Superior temporal gyrus (tissue), 1 donor: ENCODE results near the gene TCF4.

Experiments used
- DNase-seq: peaks from one replicate; pipeline ENCODE4 v3.0.0-alpha.2; 2016; ENCODE audit errors: extremely low spot score

The TCF4 gene

DNA sequence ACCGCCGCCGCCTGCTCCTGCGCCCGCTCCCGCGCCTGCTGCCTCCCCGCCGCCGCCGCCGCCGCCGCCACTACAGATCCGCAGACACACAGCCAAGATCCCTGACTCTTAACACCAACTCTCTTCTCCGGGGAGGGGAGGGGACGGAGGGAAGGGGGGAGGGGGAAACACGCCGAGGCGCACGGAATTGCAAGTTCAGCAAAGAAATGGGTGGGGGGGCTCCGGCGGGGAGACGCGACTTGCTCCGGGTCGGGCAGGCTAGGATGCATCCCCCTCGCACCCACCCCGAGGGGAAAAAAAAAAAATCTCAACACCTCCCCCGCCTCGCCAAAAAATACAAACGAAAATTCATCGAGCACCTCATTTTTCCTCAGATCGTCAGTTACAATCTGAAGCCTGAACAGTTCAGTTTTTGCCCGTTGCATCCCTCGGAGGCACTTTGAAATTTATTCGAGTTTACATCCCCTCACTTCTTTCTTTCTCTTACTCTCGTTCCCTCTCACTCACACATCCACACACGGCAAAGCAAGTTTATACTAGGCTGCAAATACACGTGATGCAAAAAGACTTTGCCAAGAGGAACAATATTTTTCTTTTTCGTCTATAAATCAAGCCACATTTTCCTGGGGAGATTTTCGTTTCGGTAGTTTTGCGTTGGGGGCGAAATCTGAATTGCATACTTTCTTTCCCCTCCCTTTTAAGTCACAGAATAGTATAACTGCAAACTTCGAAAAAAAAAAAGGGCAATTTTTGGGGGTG is at the start of gene TCF4:
Gene TCF4 (minus strand): TSS at position 82 of the 759 bp plus-strand sequence. CDS start 1,076 bp downstream, outside the sequence.
- peak; percentile 82 for DNase-seq

GRCh38 chr18:55637204-55637603 is 49.2 kb upstream of the TCF4 start:
- DNase-seq: no peak

DNA sequence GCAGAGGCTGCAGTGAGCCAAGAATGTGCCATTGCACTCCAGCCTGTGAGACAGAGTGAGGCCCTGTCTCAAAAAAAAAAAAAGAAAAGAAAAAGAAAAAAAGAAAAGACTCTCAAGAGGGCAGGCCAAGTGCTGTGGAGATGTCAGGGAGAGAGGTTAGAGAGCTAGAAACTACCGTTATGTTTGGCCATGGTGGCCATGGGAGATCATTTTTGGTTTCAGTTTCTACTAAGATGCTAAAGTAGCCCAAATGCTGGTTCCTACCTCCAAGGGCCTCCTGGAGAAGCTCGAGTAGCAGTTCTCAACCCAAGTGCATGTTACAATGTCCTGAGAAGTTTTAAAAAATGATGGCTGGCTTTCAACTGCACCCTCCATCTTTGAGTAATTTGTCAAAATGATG is 47.4 kb upstream of the TCF4 start:
- no peak for DNase-seq

- DNase-seq: no peak
Observed at GRCh38 chr18:55634545-55634944, 46.6 kb upstream of the TCF4 start.

GRCh38 chr18:55633032-55633431 is 45.0 kb upstream of the TCF4 start:
- DNase-seq: no peak

- DNase-seq: no peak
Observed at GRCh38 chr18:55629133-55629532, 41.1 kb upstream of the TCF4 start.

DNA sequence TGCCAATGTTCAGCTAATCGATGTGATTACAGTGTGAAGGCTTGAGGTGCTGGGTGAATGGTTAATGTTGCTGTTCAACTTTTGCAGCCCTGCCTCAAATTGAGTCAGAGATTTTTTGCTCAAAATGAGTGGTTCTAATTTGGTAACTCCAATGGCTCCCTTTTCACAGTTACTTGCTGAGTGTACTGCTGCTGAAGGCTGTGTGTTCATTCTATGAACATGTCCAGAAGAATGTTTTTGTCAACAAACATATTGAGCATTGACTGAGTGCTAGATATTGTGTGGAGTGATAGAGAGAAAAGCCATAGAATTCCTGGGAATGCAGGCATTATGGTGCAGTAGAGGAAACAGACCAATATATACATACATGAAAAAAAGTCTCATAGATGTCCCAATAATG is 39.0 kb upstream of the TCF4 start:
- DNase-seq: no peak

DNA sequence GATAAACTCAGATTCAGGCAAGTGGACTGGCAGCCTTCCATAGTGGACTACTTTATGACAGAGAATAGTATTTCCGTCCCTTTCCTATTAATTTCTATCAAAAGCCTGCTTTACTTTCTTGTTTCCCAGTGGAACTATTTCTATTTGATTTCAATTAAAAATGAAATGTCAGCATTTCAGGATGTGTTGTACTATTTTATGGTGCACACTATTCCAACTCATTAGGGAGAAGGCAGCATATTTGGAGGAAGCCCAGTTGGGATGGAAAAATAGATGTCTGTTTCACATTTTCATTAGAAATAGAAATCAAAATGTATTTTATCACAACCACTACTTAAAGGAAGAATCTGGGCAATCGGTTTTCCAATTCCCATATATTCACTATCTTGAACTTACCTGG is 37.9 kb upstream of the TCF4 start:
- DNase-seq: no peak

DNA sequence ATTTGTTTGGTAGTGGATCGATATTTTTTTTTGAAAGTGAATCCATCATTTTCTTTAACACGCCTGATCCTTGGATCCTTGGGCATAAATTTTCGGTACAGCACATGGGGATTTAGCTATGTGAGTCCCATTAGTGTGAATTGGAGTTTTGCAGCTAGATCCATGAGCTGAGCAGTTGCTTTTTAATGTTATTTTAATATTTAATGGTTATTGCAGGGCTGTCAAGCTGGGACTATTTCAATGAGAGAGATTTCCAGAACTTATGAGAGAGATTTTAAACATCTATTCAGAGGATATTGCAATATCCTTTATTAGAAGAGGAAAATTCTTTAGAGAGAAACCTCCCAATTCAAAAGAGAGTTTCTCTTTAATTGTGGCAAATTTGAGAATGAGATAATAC is 35.6 kb upstream of the TCF4 start:
- DNase-seq: no peak

DNA sequence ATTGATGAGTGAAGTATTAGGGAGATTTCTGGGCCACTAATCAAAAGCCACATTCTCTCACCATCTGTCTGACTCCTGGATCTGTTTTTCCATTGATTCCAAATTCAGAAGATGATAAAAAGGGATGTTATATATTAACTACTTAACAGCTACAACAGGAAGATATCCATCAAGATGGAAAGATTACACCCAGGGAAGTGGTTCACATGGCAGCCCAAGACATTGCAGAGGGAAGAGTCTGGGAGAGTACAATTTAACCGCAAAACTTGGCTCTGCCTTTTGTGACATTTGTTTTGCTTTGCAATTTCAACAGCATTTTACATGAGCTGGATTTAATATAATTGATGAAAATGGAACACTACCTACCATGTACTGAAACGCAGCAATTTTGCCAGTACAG is 22.5 kb upstream of the TCF4 start:
- DNase-seq: no peak

DNA sequence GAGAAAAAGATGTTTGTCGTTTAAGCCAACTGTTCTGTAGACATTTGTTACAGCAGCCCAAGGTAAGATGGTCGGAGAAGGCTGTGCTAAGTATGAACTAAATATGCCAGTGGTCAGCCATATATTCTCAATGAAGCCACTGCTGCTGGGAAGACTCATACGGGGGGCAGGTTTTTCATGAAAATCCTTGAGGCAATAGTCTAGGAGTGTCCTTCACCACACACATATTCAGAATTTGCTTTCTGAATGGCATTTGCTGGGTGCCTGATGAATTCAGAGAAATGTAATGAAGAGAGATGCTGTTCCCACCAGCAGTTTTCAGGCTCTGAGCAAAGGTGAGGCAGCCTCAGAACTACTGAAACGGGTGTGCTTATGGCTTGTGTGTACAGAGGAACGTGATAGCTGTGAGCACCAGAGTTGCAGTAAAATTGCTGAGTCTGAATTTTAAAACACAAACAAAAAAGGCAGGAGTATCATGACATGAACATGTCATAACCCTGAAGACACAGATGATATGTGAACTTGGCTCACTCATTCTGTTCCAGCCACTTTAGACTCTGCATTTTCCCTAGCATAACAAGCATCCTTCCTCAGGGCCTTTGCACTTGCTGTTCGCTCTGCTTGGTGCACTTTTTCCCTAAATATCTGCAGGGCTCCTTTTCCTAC is 21.3 kb upstream of the TCF4 start:
- no peak for DNase-seq

DNA sequence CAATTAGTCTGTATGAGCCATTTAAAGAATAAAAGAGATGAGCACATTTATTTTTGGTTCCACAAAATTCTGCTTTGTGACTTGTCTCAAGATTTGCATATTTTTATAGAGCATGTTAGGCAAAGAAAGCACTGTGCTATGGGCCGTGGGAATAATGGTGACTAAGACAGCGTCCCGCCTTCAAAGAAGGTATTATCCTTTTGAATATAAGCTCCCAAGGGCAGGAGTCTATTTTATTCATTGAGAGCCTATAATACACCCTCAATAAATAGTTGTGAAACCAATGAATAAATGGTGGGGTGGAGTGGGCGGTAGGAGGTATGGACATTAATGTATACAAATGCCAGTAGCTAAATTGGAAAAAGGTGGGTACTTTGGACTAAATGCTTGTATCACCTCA is 20.5 kb upstream of the TCF4 start:
- DNase-seq: no peak

- DNase-seq: no peak
Observed at GRCh38 chr18:55607773-55608172, 19.8 kb upstream of the TCF4 start.

GRCh38 chr18:55605733-55606338 is 17.8 kb upstream of the TCF4 start:
- no peak for DNase-seq

- DNase-seq: no peak
Observed at GRCh38 chr18:55603775-55604174, 15.8 kb upstream of the TCF4 start.

DNA sequence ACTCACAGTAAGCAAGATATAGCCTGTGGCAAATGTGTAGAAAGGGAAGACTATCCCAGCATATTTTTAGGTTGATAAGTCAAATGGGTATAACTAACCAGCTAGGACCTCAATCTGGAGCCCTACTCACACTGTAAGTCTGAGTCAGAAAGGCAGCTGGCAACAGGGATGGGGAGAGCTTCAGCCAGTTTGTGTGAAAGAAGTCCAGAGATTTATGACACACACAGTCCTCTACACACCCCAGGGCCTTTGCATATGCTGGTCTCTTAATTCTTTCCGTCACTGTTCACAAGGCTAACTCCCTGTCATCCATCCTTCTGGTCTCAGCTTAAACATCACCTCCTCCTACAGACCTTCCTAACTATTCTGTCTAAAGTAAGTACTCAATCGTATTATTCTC is 5.9 kb upstream of the TCF4 start:
- DNase-seq: no peak

- DNase-seq: no peak
Observed at GRCh38 chr18:55592572-55592971, 4.6 kb upstream of the TCF4 start.

GRCh38 chr18:55592106-55592505 is 4.1 kb upstream of the TCF4 start:
- DNase-seq: no peak

- peak; percentile 98 for DNase-seq
Observed at GRCh38 chr18:55589625-55590291, 1.8 kb upstream of the TCF4 start.

DNA sequence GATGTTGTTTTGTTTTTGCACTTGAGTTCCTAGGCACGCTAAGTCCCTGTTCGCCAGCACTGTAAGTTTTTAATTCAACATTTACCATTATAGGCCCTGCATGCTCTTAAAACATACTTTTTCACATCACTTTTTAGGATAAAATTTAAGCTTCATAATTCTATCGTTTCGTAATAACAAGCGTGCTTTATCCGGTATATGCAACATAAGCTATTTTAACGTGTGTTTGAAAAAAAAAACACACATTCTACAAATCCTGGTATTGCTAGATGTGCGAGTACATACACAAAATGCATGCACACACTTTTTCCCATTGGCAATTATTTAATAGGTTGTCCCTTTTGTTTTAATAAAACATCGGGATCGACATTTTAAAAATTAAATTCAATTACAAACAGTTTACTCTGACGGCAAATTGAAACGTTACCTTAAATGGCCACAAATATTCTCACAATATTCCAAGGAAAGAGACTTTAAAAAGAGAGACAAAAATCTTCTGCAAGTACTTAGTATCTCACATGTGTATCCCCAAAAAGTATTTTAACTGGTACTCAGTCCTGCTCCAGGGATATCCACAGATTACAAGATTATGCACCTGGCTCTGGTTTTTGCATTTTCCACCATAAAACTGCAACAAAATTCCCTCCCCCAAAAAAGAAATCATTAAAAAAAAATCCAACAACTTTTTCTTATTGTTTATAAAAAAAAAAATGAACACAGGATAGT is 1.0 kb upstream of the TCF4 start:
- peak; percentile 83 for DNase-seq

GRCh38 chr18:55587418-55588110 is 428 bp downstream of the TCF4 start:
- DNase-seq: peak; percentile 70
